ENCODE data around the gene TMC4. TPM values are rescaled to one million over a fixed set of nuclear protein-coding genes. Genes with fewer than 3 reads are reported as not detected.

Gene TMC4
- total and polyA plus RNA-seq, 2 experiments from 2014 or later: 40.3 to 94.4 TPM

GRCh38 chr19:54133312-54133956 is 39.5 kb downstream of the TMC4 start:
- peaks cover 7% of the 10 kb centered on the region for H3K4me1 ChIP-seq (ENCODE audit: insufficient read depth)
- DNase-seq (ENCODE audit: low spot score): peak; percentile 94
- H3K4me2 ChIP-seq: no peak overlapping the region
- H3K79me2 ChIP-seq: peaks cover 8% of the 10 kb centered on the region
- H3K9me2 ChIP-seq (replicated peaks; ENCODE audit: insufficient read depth): no peaks in the 10 kb centered on the region
- no peaks in the 10 kb centered on the region for H3K36me3 ChIP-seq (replicated peaks; ENCODE audit: insufficient read depth, low read depth)
- peaks cover 4% of the 10 kb centered on the region for H4K20me1 ChIP-seq (ENCODE audit: insufficient read depth, poor library complexity, severe bottlenecking)
- H2AFZ ChIP-seq: no peak overlapping the region
- H3K9me3 ChIP-seq (ENCODE audit: low read depth): no peaks in the 10 kb centered on the region
- TF ChIP-seq EZH2phosphoT487 (IDR thresholded peaks at IDR 0.05; ENCODE audit: low read depth, severe bottlenecking, unreplicated experiment) (no peak), EZH2 (IDR thresholded peaks at IDR 0.05; ENCODE audit: borderline replicate concordance) (no peak), CTCF (IDR thresholded peaks at IDR 0.05; ENCODE audit: poor library complexity) (no peak)
- H3K27ac ChIP-seq: no peak overlapping the region
- no peak overlapping the region for H3K4me3 ChIP-seq
- WGBS (ENCODE audit: low lambda C conversion rate, missing lambda C conversion rate): 90% methylated on average over 10 of the region's 10 CpGs
- H3K27me3 ChIP-seq: no peaks in the 10 kb centered on the region

GRCh38 chr19:54129617-54129996 is 43.4 kb downstream of the TMC4 start:
- Histone ChIP-seq H3K4me1 (ENCODE audit: insufficient read depth) (no peaks in the 10 kb centered on the region), H3K79me2 (no peaks in the 10 kb centered on the region), H3K27me3 (no peaks in the 10 kb centered on the region), H3K9me3 (ENCODE audit: low read depth) (no peaks in the 10 kb centered on the region), H3K9me2 (replicated peaks; ENCODE audit: insufficient read depth) (no peaks in the 10 kb centered on the region), H3K4me2 (no peak overlapping the region), H4K20me1 (ENCODE audit: insufficient read depth, poor library complexity, severe bottlenecking) (no peaks in the 10 kb centered on the region), H2AFZ (no peak overlapping the region), H3K27ac (no peak overlapping the region), H3K4me3 (no peak overlapping the region), H3K36me3 (replicated peaks; ENCODE audit: insufficient read depth, low read depth) (no peaks in the 10 kb centered on the region)
- WGBS (ENCODE audit: low lambda C conversion rate, missing lambda C conversion rate): 98% methylated on average over 20 of the region's 20 CpGs
- no peak for DNase-seq (ENCODE audit: low spot score)
- TF ChIP-seq CTCF (IDR thresholded peaks at IDR 0.05; ENCODE audit: poor library complexity): no peak
- TF ChIP-seq EZH2 (IDR thresholded peaks at IDR 0.05; ENCODE audit: borderline replicate concordance): no peak
- TF ChIP-seq EZH2phosphoT487 (IDR thresholded peaks at IDR 0.05; ENCODE audit: low read depth, severe bottlenecking, unreplicated experiment): no peak

DNA sequence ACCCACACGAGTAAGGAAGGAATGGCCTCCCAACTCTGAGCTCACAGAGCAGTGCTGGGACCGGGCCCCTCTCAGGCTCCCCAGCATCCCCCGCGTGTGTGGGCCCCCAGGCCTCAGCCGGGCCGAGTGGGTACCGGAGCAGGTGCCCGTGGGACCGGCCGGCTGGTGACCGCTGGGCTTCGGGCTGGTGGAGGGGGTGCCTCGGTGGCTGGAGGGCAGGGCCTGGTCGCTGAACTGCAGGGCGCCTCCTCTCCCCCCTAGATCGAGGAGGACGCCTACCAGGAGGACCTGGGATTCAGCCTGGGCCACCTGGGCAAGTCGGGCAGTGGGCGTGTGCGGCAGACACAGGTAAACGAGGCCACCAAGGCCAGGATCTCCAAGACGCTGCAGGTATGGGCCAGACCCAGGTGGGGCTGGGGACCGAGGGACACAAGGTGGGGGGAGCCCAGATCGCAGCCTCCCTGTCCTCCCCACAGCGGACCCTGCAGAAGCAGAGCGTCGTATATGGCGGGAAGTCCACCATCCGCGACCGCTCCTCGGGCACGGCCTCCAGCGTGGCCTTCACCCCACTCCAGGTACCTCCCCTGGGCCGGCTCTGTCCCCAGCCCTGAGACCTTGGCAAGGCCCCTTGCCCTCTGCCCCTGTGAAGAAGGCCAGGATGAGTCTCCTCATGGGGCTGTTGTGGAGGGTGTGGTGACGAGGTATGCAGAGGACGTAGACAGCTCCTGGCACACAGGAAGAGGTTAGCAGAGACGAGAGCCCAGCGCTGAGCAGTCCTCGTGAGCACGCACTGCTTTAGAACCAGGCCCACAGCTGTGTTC is 44.0 kb downstream of the TMC4 start:
- H3K79me2 ChIP-seq: no peaks in the 10 kb centered on the region
- no peak for TF ChIP-seq CTCF (IDR thresholded peaks at IDR 0.05; ENCODE audit: poor library complexity)
- TF ChIP-seq EZH2phosphoT487 (IDR thresholded peaks at IDR 0.05; ENCODE audit: low read depth, severe bottlenecking, unreplicated experiment): no peak
- TF ChIP-seq EZH2 (IDR thresholded peaks at IDR 0.05; ENCODE audit: borderline replicate concordance): no peak
- no peaks in the 10 kb centered on the region for H3K36me3 ChIP-seq (replicated peaks; ENCODE audit: insufficient read depth, low read depth)
- no peak overlapping the region for H2AFZ ChIP-seq
- H3K9me3 ChIP-seq (ENCODE audit: low read depth): no peaks in the 10 kb centered on the region
- no peak overlapping the region for H3K27ac ChIP-seq
- H3K27me3 ChIP-seq: no peaks in the 10 kb centered on the region
- H4K20me1 ChIP-seq (ENCODE audit: insufficient read depth, poor library complexity, severe bottlenecking): no peaks in the 10 kb centered on the region
- H3K4me2 ChIP-seq: no peak overlapping the region
- H3K9me2 ChIP-seq (replicated peaks; ENCODE audit: insufficient read depth): no peaks in the 10 kb centered on the region
- no peak overlapping the region for H3K4me3 ChIP-seq
- 98% methylated on average over 31 of the region's 41 CpGs for WGBS (ENCODE audit: low lambda C conversion rate, missing lambda C conversion rate)
- no peak for DNase-seq (ENCODE audit: low spot score)
- no peaks in the 10 kb centered on the region for H3K4me1 ChIP-seq (ENCODE audit: insufficient read depth)

Measured in hepatocyte (in vitro differentiated cells).